OCI-LY1 (cell line): ENCODE measurements around the gene WDR36.

Experiments used
- EZH2 ChIP-seq: fragments of 200-600 bp; sonication (generic), shearing (Covaris generic); IDR thresholded peaks from 2 replicates; pipeline ENCODE4 v1.8.0; 2017; ENCODE audit warnings: borderline replicate concordance, mixed run types, mild to moderate bottlenecking, antibody characterized with exemption, low read length, moderate library complexity, mixed read lengths
- TF ChIP-seq, protein P1 (sequence below): fragments of 200-600 bp; sonication (generic), shearing (Covaris generic); IDR thresholded peaks from 2 replicates; pipeline ENCODE4 v1.5.1; 2017; ENCODE audit warnings: mild to moderate bottlenecking, antibody characterized with exemption, low read length, moderate library complexity, mixed read lengths

- TF ChIP-seq, protein P1, sequence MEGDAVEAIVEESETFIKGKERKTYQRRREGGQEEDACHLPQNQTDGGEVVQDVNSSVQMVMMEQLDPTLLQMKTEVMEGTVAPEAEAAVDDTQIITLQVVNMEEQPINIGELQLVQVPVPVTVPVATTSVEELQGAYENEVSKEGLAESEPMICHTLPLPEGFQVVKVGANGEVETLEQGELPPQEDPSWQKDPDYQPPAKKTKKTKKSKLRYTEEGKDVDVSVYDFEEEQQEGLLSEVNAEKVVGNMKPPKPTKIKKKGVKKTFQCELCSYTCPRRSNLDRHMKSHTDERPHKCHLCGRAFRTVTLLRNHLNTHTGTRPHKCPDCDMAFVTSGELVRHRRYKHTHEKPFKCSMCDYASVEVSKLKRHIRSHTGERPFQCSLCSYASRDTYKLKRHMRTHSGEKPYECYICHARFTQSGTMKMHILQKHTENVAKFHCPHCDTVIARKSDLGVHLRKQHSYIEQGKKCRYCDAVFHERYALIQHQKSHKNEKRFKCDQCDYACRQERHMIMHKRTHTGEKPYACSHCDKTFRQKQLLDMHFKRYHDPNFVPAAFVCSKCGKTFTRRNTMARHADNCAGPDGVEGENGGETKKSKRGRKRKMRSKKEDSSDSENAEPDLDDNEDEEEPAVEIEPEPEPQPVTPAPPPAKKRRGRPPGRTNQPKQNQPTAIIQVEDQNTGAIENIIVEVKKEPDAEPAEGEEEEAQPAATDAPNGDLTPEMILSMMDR, result no peak
- no peak for TF ChIP-seq EZH2
Observed at GRCh38 chr5:111134087-111134486, 41.9 kb downstream of the WDR36 start.
